GM23248 (cell line): ENCODE data around the gene NSD2. TPM values are rescaled to one million over a fixed set of nuclear protein-coding genes. Genes with fewer than 3 reads are reported as not detected.

Experiments used
- DNase-seq: peaks from one replicate; pipeline ENCODE4 v3.0.0-alpha.2; 2015
- H2AFZ ChIP-seq: fragments of 200-600 bp; sonication (generic); 2 replicates; pipeline ENCODE4 v1.6.1; 2016; ENCODE audit warnings: antibody characterized with exemption
- H3F3A ChIP-seq: fragments of 200-600 bp; sonication (generic); 2 replicates; pipeline ENCODE4 v1.6.1; 2016; ENCODE audit warnings: mild to moderate bottlenecking, antibody characterized with exemption, mixed run types; ENCODE audit not compliant: insufficient read depth
- H3K27ac ChIP-seq: fragments of 200-600 bp; sonication (generic); 2 replicates; pipeline ENCODE4 v1.5.1; 2016; ENCODE audit warnings: mild to moderate bottlenecking
- H3K27me3 ChIP-seq: fragments of 200-600 bp; sonication (generic); replicated peaks from 2 replicates; pipeline ENCODE4 v1.6.1; 2016; ENCODE audit warnings: mild to moderate bottlenecking; ENCODE audit not compliant: insufficient read depth
- H3K36me3 ChIP-seq: fragments of 200-600 bp; sonication (generic); 2 replicates; pipeline ENCODE4 v1.6.1; 2016; ENCODE audit warnings: low read depth, mild to moderate bottlenecking
- H3K4me1 ChIP-seq: fragments of 200-600 bp; sonication (generic); 2 replicates; pipeline ENCODE4 v1.6.1; 2016; ENCODE audit warnings: mild to moderate bottlenecking; ENCODE audit not compliant: insufficient read depth
- H3K4me2 ChIP-seq: fragments of 200-600 bp; sonication (generic); one replicate; pipeline ENCODE4 v1.6.1; 2016; ENCODE audit warnings: mild to moderate bottlenecking; ENCODE audit not compliant: unreplicated experiment
- H3K4me3 ChIP-seq: fragments of 200-600 bp; sonication (generic); 2 replicates; pipeline ENCODE4 v1.5.1; 2016; ENCODE audit warnings: mild to moderate bottlenecking
- H3K79me2 ChIP-seq: fragments of 200-600 bp; sonication (generic); 2 replicates; pipeline ENCODE4 v1.6.1; 2016; ENCODE audit warnings: mild to moderate bottlenecking; ENCODE audit not compliant: insufficient read depth
- H3K9ac ChIP-seq: fragments of 200-600 bp; sonication (generic); 2 replicates; pipeline ENCODE4 v1.6.1; 2016; ENCODE audit warnings: mild to moderate bottlenecking
- H3K9me2 ChIP-seq: fragments of 200-600 bp; sonication (generic); 2 replicates; pipeline ENCODE4 v1.6.1; 2016; ENCODE audit warnings: mixed run types, mild to moderate bottlenecking, moderate library complexity; ENCODE audit not compliant: insufficient read depth
- H3K9me3 ChIP-seq: fragments of 200-600 bp; sonication (generic); one replicate; pipeline ENCODE4 v1.6.1; 2017; ENCODE audit warnings: low read depth
- H4K20me1 ChIP-seq: fragments of 200-600 bp; sonication (generic); 2 replicates; pipeline ENCODE4 v1.6.0; 2016; ENCODE audit not compliant: insufficient read depth
- EZH2 ChIP-seq: fragments of 200-600 bp; sonication (generic); IDR thresholded peaks from 2 replicates; pipeline ENCODE4 v1.6.1; 2018; ENCODE audit warnings: antibody characterized with exemption, mild to moderate bottlenecking; ENCODE audit not compliant: insufficient read depth, poor library complexity, severe bottlenecking
- EZH2phosphoT487 ChIP-seq: fragments of 200-600 bp; sonication (generic); IDR thresholded peaks from 2 replicates; pipeline ENCODE4 v1.6.1; 2018; ENCODE audit warnings: antibody characterized with exemption, moderate library complexity, mild to moderate bottlenecking, low read depth; ENCODE audit not compliant: insufficient read depth
- WGBS, 2 experiments: methylation state at CpG; one replicate each; pipeline ENCODE4 v1.1.6; 2015 to 2017; ENCODE audit warnings: low lambda C conversion rate in 2 of 2, low coverage in 1 of 2; ENCODE audit errors: missing lambda C conversion rate in 2 of 2; 5-methylcytosine and 5-hydroxymethylcytosine counted together
- in situ Hi-C: fragments of 300-500 bp; cut with MboI; formaldehyde crosslinking; loops from 2 replicates; pipeline ENCODE4 v1.15.0; 2020
- polyA plus RNA-seq: library from polyadenylated mRNA; unstranded; fragments of >200 nt; fragmentation: Nextera tagmentation; extraction: Ambion mirVana; gene quantifications from 2 replicates; pipeline ENCODE4 v1.2.1, GENCODE V29; 2016
- total RNA-seq: library from RNA; depleted of rRNA; stranded (reverse); fragments of >200 nt; shearing (Covaris generic); gene quantifications from 2 replicates; pipeline ENCODE4 v1.2.3, GENCODE V29; 2014

NSD2 gene
- total and polyA plus RNA-seq, 2 experiments from 2014 or later = 20.1 to 32.4 TPM

GRCh38 chr4:1868912-1869311, 2.3 kb upstream of the NSD2 start:
- H3K4me3 ChIP-seq = no peak overlapping the region

GRCh38 chr4:1869530-1870327, 1.5 kb upstream of the NSD2 start:
- TF ChIP-seq EZH2phosphoT487 (no peak), EZH2 (no peak)
- Histone ChIP-seq H3K36me3 (no peaks in the 10 kb centered on the region), H4K20me1 (no peaks in the 10 kb centered on the region), H3K4me2 (peak overlapping the region; percentile 73), H3K4me3 (peak overlapping the region; percentile 74), H3K27ac (peak overlapping the region; percentile 95), H3K9me3 (no peaks in the 10 kb centered on the region), H3K79me2 (peaks cover 26% of the 10 kb centered on the region), H3K4me1 (peaks cover 25% of the 10 kb centered on the region), H3K9me2 (no peaks in the 10 kb centered on the region), H3K27me3 (no peaks in the 10 kb centered on the region), H2AFZ (peak overlapping the region; percentile 75), H3F3A (peaks cover 25% of the 10 kb centered on the region), H3K9ac (peak overlapping the region; percentile 97)
- in situ Hi-C loops = no loop called here
- 48% methylated on average over 19 of the region's 19 CpGs for WGBS, 2 experiments
- DNase-seq = no peak

More at GRCh38 chr4:1868912-1869311, 2.3 kb upstream of the NSD2 start:
- Histone ChIP-seq H3K4me2 (no peak overlapping the region), H3K4me1 (peaks cover 21% of the 10 kb centered on the region), H3K9me2 (no peaks in the 10 kb centered on the region), H3K27me3 (no peaks in the 10 kb centered on the region), H3K27ac (no peak overlapping the region), H3F3A (peaks cover 18% of the 10 kb centered on the region), H3K9me3 (no peaks in the 10 kb centered on the region), H3K9ac (no peak overlapping the region), H4K20me1 (no peaks in the 10 kb centered on the region), H2AFZ (no peak overlapping the region), H3K79me2 (peaks cover 18% of the 10 kb centered on the region), H3K36me3 (no peaks in the 10 kb centered on the region)
- in situ Hi-C loops = no loop called here
- TF ChIP-seq EZH2phosphoT487 (no peak), EZH2 (no peak)
- 90 to 92% methylated on average over 3 of the region's 3 CpGs for WGBS, 2 experiments
- no peak for DNase-seq

- Histone ChIP-seq H2AFZ (peak overlapping the region; percentile 75), H4K20me1 (no peaks in the 10 kb centered on the region), H3F3A (peaks cover 25% of the 10 kb centered on the region), H3K4me1 (peaks cover 25% of the 10 kb centered on the region), H3K9ac (peak overlapping the region; percentile 97), H3K9me2 (no peaks in the 10 kb centered on the region), H3K79me2 (peaks cover 32% of the 10 kb centered on the region), H3K9me3 (no peaks in the 10 kb centered on the region), H3K4me2 (peak overlapping the region; percentile 73), H3K4me3 (peak overlapping the region; percentile 74), H3K36me3 (no peaks in the 10 kb centered on the region), H3K27me3 (no peaks in the 10 kb centered on the region), H3K27ac (peak overlapping the region; percentile 95)
- in situ Hi-C loops = no loop called here
- TF ChIP-seq EZH2 (no peak), EZH2phosphoT487 (no peak)
- 0 to 1% methylated on average over 12 to 19 of the region's 22 CpGs for WGBS, 2 experiments
- peak; percentile 93 for DNase-seq
These were observed 940 bp upstream of the NSD2 start for GRCh38 chr4:1870328-1870577.

GRCh38 chr4:1871471-1872021, 353 bp downstream of the NSD2 start:
- Histone ChIP-seq H3K27ac (peak overlapping the region; percentile 79), H3K9me3 (no peaks in the 10 kb centered on the region), H3K79me2 (peaks cover 45% of the 10 kb centered on the region), H3K9me2 (no peaks in the 10 kb centered on the region), H2AFZ (peak overlapping the region; percentile 81), H3K27me3 (no peaks in the 10 kb centered on the region), H3K4me3 (peak overlapping the region; percentile 85), H4K20me1 (no peaks in the 10 kb centered on the region), H3F3A (peaks cover 25% of the 10 kb centered on the region), H3K4me2 (peak overlapping the region; percentile 98), H3K9ac (peak overlapping the region; percentile 91), H3K4me1 (peaks cover 25% of the 10 kb centered on the region), H3K36me3 (no peaks in the 10 kb centered on the region)
- WGBS, 2 experiments = 0 to 3% methylated on average over 20 to 48 of the region's 79 CpGs
- in situ Hi-C loops = no loop called here
- DNase-seq = peak; percentile 59
- TF ChIP-seq EZH2phosphoT487 = no peak
- TF ChIP-seq EZH2 = no peak
